Esophagus muscularis mucosa (tissue), 4 donors: ENCODE results near the gene COL5A1. TPM values are rescaled to one million over a fixed set of nuclear protein-coding genes. Genes with fewer than 3 reads are reported as not detected.

Experiments used
- DNase-seq: peaks from one replicate; pipeline ENCODE4 v3.0.0-alpha.2; 2017; ENCODE audit errors: extremely low spot score
- H3K27ac ChIP-seq, 4 donors: fragments of 200-600 bp; sonication (generic); replicated peaks in 1 of 4; 1 replicate in 3 of 4; 2 replicates in 1 of 4; pipeline ENCODE4 v1.5.1; 2016 to 2019; ENCODE audit warnings: mild to moderate bottlenecking in 1 of 4
- H3K27me3 ChIP-seq, 4 donors: fragments of 200-600 bp; sonication (generic); one replicate each; pipeline versions ENCODE4 v1.5.1 to v1.6.0; 2016 to 2019
- H3K36me3 ChIP-seq, 4 donors: fragments of 200-600 bp; sonication (generic); one replicate each; pipeline ENCODE4 v1.5.1; 2016 to 2019
- H3K4me1 ChIP-seq, 4 donors: fragments of 200-600 bp; sonication (generic); one replicate each; pipeline ENCODE4 v1.5.1; 2016 to 2019
- H3K4me3 ChIP-seq, 4 donors: fragments of 200-600 bp; sonication (generic); 1 replicate in 2 of 4; 2 replicates in 2 of 4; pipeline ENCODE4 v1.5.1; 2016 to 2019; ENCODE audit warnings: mild to moderate bottlenecking in 4 of 4, moderate library complexity in 1 of 4
- H3K9me3 ChIP-seq, 4 donors: fragments of 200-600 bp; sonication (generic); 1 replicate in 3 of 4; 2 replicates in 1 of 4; pipeline ENCODE4 v1.5.1; 2016 to 2019
- EP300 ChIP-seq: sonication (generic); formaldehyde crosslinking; IDR thresholded peaks from one replicate; pipeline ENCODE4 v1.6.1; 2017; ENCODE audit warnings: antibody characterized with exemption
- POLR2A ChIP-seq: fragments of 450-650 bp; IDR thresholded peaks from one replicate; pipeline ENCODE4 v1.6.1; 2017; ENCODE audit warnings: antibody characterized with exemption, moderate library complexity, mild to moderate bottlenecking, low read depth
- POLR2AphosphoS5 ChIP-seq, 2 donors: sonication (generic); formaldehyde crosslinking; IDR thresholded peaks; one replicate each; pipeline ENCODE4 v1.6.1; 2017; ENCODE audit warnings: antibody characterized with exemption in 2 of 2
- WGBS: methylation state at CpG from one replicate; pipeline ENCODE4 v1.1.5; 2018; 5-methylcytosine and 5-hydroxymethylcytosine counted together
- intact Hi-C: fragments of 100-400 bp; cut with DNase I; formaldehyde crosslinking; loops from one replicate; pipeline ENCODE4 v1.15.1; 2023
- total RNA-seq, 4 donors: library from RNA; depleted of rRNA; stranded (reverse); fragments of >200 nt; gene quantifications; one replicate each; pipeline versions ENCODE4 v1.1.0 to v1.2.1, GENCODE V29; 2016
- TF ChIP-seq, protein P1 (sequence below), 3 experiments: fragments of 200-600 bp in 2 of 3; fragments of 450-650 bp in 1 of 3; sonication (generic) in 2 of 3; IDR thresholded peaks; one replicate each; pipeline ENCODE4 v1.5.1; 2017 to 2019; ENCODE audit warnings: antibody characterized with exemption in 3 of 3, mild to moderate bottlenecking in 2 of 3, moderate library complexity in 1 of 3

Gene COL5A1
- total RNA-seq, 4 donors from 2014 or later, result 36.0 to 89.5 (median 56.4) TPM

DNA sequence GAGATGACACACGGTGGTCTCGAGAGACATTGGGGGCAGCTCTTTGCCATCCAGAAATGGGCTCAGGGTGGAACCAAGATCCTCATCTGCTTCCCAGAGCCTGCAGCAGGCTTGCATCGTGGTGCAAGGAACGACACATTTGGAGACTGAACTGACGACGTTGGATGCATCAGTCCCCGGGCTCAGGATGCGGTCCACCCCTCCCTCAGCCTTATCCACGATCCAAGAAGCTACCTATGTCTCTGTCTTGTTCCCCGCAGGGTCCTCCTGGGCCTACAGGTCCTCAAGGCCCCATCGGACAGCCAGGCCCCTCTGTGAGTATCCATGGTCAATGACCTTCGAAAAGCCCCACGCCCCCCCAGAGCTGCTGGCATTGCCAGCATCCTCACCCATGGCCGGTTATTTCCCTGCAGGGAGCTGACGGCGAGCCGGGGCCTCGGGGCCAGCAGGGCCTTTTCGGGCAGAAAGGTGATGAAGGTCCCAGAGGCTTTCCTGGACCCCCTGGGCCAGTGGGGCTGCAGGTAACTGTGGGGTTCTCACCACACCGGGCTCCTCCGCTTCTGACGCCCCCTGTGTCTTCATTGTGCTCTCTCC is 169.6 kb downstream of the COL5A1 start:
- Histone ChIP-seq H3K4me1 (peaks cover 18 to 36% (median 30%) of the 10 kb centered on the region in 4 donors), H3K27me3 (no peaks in the 10 kb centered on the region), H3K36me3 (peaks cover 13 to 82% (median 46%) of the 10 kb centered on the region in 4 donors), H3K27ac (no peak overlapping the region), H3K4me3 (no peak overlapping the region), H3K9me3 (no peaks in the 10 kb centered on the region)
- TF ChIP-seq EP300, result no peak
- TF ChIP-seq, protein P1, sequence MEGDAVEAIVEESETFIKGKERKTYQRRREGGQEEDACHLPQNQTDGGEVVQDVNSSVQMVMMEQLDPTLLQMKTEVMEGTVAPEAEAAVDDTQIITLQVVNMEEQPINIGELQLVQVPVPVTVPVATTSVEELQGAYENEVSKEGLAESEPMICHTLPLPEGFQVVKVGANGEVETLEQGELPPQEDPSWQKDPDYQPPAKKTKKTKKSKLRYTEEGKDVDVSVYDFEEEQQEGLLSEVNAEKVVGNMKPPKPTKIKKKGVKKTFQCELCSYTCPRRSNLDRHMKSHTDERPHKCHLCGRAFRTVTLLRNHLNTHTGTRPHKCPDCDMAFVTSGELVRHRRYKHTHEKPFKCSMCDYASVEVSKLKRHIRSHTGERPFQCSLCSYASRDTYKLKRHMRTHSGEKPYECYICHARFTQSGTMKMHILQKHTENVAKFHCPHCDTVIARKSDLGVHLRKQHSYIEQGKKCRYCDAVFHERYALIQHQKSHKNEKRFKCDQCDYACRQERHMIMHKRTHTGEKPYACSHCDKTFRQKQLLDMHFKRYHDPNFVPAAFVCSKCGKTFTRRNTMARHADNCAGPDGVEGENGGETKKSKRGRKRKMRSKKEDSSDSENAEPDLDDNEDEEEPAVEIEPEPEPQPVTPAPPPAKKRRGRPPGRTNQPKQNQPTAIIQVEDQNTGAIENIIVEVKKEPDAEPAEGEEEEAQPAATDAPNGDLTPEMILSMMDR (IDR thresholded peaks at IDR 0.05), result no peak
- TF ChIP-seq POLR2A, result no peak
- no peak for TF ChIP-seq POLR2AphosphoS5 (IDR thresholded peaks at IDR 0.05)
- DNase-seq, result no peak
- intact Hi-C loops, result no loop called here
- 82% methylated on average over 10 of the region's 22 CpGs for whole genome bisulfite sequencing

DNA sequence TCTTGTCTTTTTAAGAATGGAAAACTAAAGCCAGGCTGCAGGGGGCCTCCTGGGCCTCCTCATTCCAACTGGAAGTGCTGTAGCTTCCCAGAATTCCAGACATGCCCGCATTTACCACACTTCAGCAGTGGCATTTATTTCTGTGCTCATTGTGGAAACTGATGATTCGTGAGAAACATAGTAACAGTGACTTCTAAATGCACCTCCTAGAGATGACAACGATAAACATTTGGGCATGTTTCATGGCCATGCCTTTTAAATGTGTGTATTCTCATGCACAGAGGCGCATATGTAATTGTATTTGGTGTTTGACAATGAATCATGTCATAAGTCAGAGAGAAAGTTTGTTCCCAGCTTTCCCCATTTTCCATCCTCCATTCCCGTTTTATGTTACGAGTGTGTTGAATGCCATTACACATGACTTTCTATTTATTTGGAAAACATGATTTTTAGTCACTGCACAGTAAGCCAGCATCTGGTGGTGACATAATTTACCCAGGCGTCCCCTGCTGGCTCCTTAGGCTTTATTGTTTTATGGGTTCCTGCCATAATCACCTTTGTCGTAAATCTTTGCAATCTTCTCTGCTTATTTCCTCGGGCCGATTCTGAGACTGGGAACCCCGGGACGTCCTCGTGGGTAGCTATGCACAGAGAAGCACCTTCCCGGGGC is 170.2 kb downstream of the COL5A1 start:
- 67% methylated on average over 14 of the region's 14 CpGs for WGBS
- Histone ChIP-seq H3K9me3 (no peaks in the 10 kb centered on the region), H3K4me1 (peaks cover 17 to 32% (median 25%) of the 10 kb centered on the region in 4 donors), H3K36me3 (peaks cover 17 to 85% (median 47%) of the 10 kb centered on the region in 4 donors), H3K4me3 (no peak overlapping the region), H3K27ac (no peak overlapping the region), H3K27me3 (no peaks in the 10 kb centered on the region)
- intact Hi-C loops, result no loop called here
- TF ChIP-seq, protein P1 (IDR thresholded peaks at IDR 0.05), result no peak
- TF ChIP-seq POLR2A (no peak), POLR2AphosphoS5 (IDR thresholded peaks at IDR 0.05) (no peak)
- DNase-seq, result no peak

DNA sequence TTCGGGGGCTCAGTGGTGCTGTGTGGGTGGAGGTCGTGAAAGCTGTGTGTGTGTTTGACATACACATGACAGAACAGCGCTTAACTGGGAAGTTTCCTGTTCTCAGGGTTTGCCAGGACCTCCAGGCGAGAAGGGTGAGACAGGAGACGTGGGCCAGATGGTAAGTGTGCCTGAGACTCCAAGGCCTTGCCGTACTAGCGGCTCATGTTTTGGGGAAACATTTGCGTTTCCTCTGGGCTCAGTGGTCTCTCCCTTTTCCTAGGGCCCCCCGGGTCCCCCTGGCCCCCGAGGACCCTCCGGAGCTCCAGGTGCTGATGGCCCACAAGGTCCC is 170.7 kb downstream of the COL5A1 start:
- Histone ChIP-seq H3K36me3 (peaks cover 19 to 90% (median 50%) of the 10 kb centered on the region in 4 donors), H3K9me3 (no peaks in the 10 kb centered on the region), H3K27ac (no peak overlapping the region), H3K4me1 (peaks cover 13 to 27% (median 20%) of the 10 kb centered on the region in 4 donors), H3K4me3 (no peak overlapping the region), H3K27me3 (no peaks in the 10 kb centered on the region)
- 72% methylated on average over 9 of the region's 11 CpGs for WGBS
- intact Hi-C loops, result no loop called here
- no peak for DNase-seq
- TF ChIP-seq EP300 (no peak), POLR2A (no peak), POLR2AphosphoS5 (IDR thresholded peaks at IDR 0.05) (no peak)
- TF ChIP-seq, protein P1 (IDR thresholded peaks at IDR 0.05), result no peak

DNA sequence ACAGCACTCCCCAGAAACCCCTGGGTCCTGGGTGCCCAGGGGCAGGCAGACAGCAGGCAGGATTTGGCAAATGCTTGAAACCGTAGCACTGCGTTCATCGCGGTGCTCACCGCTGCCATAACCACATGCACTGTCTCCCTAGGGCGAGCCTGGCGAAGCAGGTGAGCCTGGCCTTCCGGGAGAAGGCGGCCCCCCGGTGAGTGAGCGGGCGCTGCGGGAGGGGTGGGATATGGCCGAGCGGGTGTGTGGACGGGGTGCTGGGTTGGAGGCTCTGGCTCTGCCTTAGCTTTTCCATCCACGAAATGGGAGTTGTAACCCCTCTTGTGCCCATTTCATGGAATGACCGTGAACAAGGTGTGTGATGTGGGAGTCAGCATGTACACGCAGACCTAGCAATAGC is 172.2 kb downstream of the COL5A1 start:
- intact Hi-C loops, result no loop called here
- Histone ChIP-seq H3K4me3 (no peak overlapping the region), H3K27ac (no peak overlapping the region), H3K4me1 (peaks cover 0 to 12% (median 7%) of the 10 kb centered on the region in 4 donors), H3K9me3 (no peaks in the 10 kb centered on the region), H3K36me3 (peaks cover 33 to 99% (median 64%) of the 10 kb centered on the region in 4 donors), H3K27me3 (no peaks in the 10 kb centered on the region)
- no peak for TF ChIP-seq EP300
- TF ChIP-seq POLR2AphosphoS5 (IDR thresholded peaks at IDR 0.05), result no peak
- no peak for TF ChIP-seq POLR2A
- TF ChIP-seq, protein P1 (IDR thresholded peaks at IDR 0.05), result no peak
- WGBS, result 96% methylated on average over 19 of the region's 19 CpGs
- DNase-seq, result no peak
